22Rv1 (cell line): Measurements from ENCODE around the gene PLA2G4D.

Experiments used
- H3K27ac ChIP-seq: fragments of 450-650 bp; 2 replicates; pipeline ENCODE4 v1.5.1; 2017
- ZFX ChIP-seq: fragments of 450-650 bp; IDR thresholded peaks from 2 replicates; pipeline ENCODE4 v1.6.1; 2017; ENCODE audit warnings: antibody characterized with exemption, borderline replicate concordance
- TF ChIP-seq, protein P1 (sequence below): fragments of 450-650 bp; IDR thresholded peaks from 2 replicates; pipeline ENCODE4 v1.5.1; 2017; ENCODE audit warnings: mild to moderate bottlenecking

Gene PLA2G4D

GRCh38 chr15:42057799-42058646, 36.3 kb downstream of the PLA2G4D start:
- no peak for TF ChIP-seq ZFX
- TF ChIP-seq, protein P1, sequence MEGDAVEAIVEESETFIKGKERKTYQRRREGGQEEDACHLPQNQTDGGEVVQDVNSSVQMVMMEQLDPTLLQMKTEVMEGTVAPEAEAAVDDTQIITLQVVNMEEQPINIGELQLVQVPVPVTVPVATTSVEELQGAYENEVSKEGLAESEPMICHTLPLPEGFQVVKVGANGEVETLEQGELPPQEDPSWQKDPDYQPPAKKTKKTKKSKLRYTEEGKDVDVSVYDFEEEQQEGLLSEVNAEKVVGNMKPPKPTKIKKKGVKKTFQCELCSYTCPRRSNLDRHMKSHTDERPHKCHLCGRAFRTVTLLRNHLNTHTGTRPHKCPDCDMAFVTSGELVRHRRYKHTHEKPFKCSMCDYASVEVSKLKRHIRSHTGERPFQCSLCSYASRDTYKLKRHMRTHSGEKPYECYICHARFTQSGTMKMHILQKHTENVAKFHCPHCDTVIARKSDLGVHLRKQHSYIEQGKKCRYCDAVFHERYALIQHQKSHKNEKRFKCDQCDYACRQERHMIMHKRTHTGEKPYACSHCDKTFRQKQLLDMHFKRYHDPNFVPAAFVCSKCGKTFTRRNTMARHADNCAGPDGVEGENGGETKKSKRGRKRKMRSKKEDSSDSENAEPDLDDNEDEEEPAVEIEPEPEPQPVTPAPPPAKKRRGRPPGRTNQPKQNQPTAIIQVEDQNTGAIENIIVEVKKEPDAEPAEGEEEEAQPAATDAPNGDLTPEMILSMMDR: no peak
- no peak overlapping the region; the same call in 1 of the 2 replicates for H3K27ac ChIP-seq

GRCh38 chr15:42056934-42057798, 37.2 kb downstream of the PLA2G4D start:
- no peak for TF ChIP-seq ZFX
- TF ChIP-seq, protein P1: peak; percentile 90
- no peak overlapping the region; the same call in 1 of the 2 replicates for H3K27ac ChIP-seq

- TF ChIP-seq ZFX: no peak
- TF ChIP-seq, protein P1: no peak
- H3K27ac ChIP-seq: no peak overlapping the region
Measured at GRCh38 chr15:42053914-42054313, 40.4 kb downstream of the PLA2G4D start.

DNA sequence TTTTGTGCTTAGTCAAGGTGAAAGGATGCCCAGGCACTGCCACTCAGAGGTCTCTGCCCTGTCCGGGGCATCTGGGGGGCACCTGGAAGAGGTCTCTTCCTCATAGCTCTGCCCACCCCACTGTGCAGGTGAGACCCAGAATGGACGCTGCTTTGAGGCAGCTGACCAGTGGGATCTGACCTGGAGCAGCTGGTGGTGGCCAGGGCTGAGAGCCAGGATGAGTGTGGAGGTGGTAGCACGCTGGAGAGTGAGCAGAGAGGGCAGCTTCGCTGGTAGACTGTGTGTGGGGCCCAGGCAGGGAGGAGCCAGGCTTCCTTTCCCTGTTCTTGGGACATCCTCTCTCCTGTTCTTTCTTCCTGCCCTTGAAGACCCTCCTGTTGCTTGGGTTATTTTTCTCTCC, 41.4 kb downstream of the PLA2G4D start:
- TF ChIP-seq, protein P1: no peak
- no peak for TF ChIP-seq ZFX
- no peak overlapping the region for H3K27ac ChIP-seq

DNA sequence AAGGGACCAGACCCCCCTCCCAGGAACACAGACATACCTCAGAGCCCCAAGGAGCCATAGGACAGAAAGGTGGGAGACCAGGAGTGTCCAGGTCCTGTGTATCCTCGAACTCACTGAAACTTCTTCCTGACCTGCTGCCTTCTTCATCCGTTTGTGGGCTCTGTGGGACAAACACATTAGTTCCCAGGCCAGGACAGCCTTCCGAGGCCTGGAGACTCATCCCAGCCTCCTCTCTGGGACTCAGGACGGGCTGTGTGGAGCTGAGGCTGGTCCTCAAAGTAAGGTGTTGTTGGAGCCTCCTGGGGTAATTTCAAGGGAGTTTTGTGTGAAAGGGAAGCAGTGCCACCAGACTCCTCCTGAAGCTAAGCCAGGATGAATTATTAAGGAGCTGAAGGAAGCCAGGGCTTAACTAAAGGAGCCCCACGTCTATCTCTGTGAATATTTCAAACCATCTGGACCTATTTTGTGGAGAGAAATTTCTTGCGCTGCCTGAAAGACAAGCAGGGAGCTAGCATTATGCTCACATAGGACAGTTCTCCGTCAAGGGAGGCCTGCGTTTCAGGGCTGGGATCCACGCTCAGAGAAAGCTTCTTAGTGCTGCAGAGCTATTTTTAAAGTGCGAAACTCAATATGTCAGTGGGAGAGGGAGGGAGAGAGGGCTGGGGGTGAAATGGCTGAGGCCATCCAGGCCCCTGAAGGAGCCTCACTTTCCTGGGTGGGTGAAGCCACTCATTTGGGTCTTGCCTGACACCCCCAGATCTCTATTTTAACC, 43.7 kb downstream of the PLA2G4D start:
- no peak for TF ChIP-seq ZFX
- no peak overlapping the region for H3K27ac ChIP-seq

GRCh38 chr15:42048821-42049200, 45.6 kb downstream of the PLA2G4D start:
- no peak for TF ChIP-seq ZFX
- TF ChIP-seq, protein P1: no peak
- H3K27ac ChIP-seq: no peak overlapping the region

GRCh38 chr15:42048080-42048820, 46.1 kb downstream of the PLA2G4D start:
- no peak for TF ChIP-seq ZFX
- TF ChIP-seq, protein P1: no peak
- no peak overlapping the region for H3K27ac ChIP-seq
